Suprapubic skin (tissue), 4 donors: ENCODE measurements around the gene GAS2L2. TPM values are rescaled to one million over a fixed set of nuclear protein-coding genes. Genes with fewer than 3 reads are reported as not detected.

Experiments used
- DNase-seq, 2 donors: peaks; one replicate each; pipeline ENCODE4 v3.0.0-alpha.2; 2019; ENCODE audit warnings: low spot score in 2 of 2
- H3K27ac ChIP-seq: fragments of 200-600 bp; sonication (generic); one replicate; pipeline ENCODE4 v1.5.1; 2019
- H3K27me3 ChIP-seq: fragments of 200-600 bp; sonication (generic); one replicate; pipeline ENCODE4 v1.5.1; 2019
- H3K36me3 ChIP-seq: fragments of 200-600 bp; sonication (generic); one replicate; pipeline ENCODE4 v1.5.1; 2019
- H3K4me1 ChIP-seq: fragments of 200-600 bp; sonication (generic); one replicate; pipeline ENCODE4 v1.5.1; 2019
- H3K4me3 ChIP-seq: fragments of 200-600 bp; sonication (generic); one replicate; pipeline ENCODE4 v1.5.1; 2019; ENCODE audit warnings: mild to moderate bottlenecking
- H3K9me3 ChIP-seq: fragments of 200-600 bp; sonication (generic); one replicate; pipeline ENCODE4 v1.5.1; 2019
- CTCF ChIP-seq, 2 donors: fragments of 200-600 bp in 1 of 2; fragments of 450-650 bp in 1 of 2; sonication (generic) in 1 of 2; IDR thresholded peaks; one replicate each; pipeline ENCODE4 v1.5.1; 2016 to 2019; ENCODE audit warnings: antibody characterized with exemption in 2 of 2, mild to moderate bottlenecking in 1 of 2, moderate library complexity in 1 of 2
- EP300 ChIP-seq: sonication (generic); formaldehyde crosslinking; IDR thresholded peaks from one replicate; pipeline ENCODE4 v1.6.1; 2017; ENCODE audit warnings: antibody characterized with exemption
- POLR2A ChIP-seq, 2 donors: fragments of 450-650 bp; IDR thresholded peaks; one replicate each; pipeline ENCODE4 v1.6.1; 2017; ENCODE audit warnings: antibody characterized with exemption in 2 of 2, mild to moderate bottlenecking in 2 of 2, moderate library complexity in 2 of 2
- POLR2AphosphoS5 ChIP-seq, 3 donors: sonication (generic); formaldehyde crosslinking; IDR thresholded peaks; one replicate each; pipeline ENCODE4 v1.6.1; 2017; ENCODE audit warnings: antibody characterized with exemption in 3 of 3
- WGBS: methylation state at CpG from one replicate; pipeline ENCODE4 v1.1.5; 2018; 5-methylcytosine and 5-hydroxymethylcytosine counted together
- total RNA-seq, 4 donors: library from RNA; depleted of rRNA; stranded (reverse); fragments of >200 nt; gene quantifications; one replicate each; pipeline ENCODE4 v1.1.0, GENCODE V29; 2016

The GAS2L2 gene
- total RNA-seq, 4 donors from 2014 or later = 0.24 to 0.49 TPM; not detected in 2

DNA sequence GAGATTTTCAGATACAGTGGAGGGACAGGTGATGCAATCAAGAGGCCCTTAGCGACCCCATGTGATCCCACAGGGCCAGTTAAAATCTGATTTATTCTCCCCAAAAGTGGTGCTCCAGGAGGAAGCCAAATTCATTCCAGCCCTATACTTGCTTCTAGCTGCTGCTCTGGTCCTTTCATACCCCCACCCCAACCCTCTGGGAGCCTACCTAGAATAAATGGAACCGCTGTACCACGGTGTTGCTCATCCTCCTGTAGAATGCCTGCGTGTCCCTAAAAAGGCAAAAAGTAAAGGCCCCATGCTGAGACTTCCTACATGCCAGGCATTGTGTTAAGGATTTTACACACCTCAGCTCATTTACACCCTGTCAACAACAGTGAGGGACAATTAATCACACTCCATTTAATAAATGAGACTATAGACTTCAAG, 23.6 kb downstream of the GAS2L2 start:
- DNase-seq = no peak
- Histone ChIP-seq H3K9me3 (no peaks in the 10 kb centered on the region), H3K27me3 (no peaks in the 10 kb centered on the region), H3K36me3 (peaks cover 22% of the 10 kb centered on the region), H3K4me1 (peaks cover 14% of the 10 kb centered on the region), H3K27ac (no peak overlapping the region), H3K4me3 (no peak overlapping the region)
- TF ChIP-seq POLR2A (IDR thresholded peaks at IDR 0.05) = no peak
- TF ChIP-seq CTCF (IDR thresholded peaks at IDR 0.05) = no peak
- no peak for TF ChIP-seq POLR2AphosphoS5 (IDR thresholded peaks at IDR 0.05)
- TF ChIP-seq EP300 = no peak
- 91% methylated on average over 4 of the region's 4 CpGs for WGBS

DNA sequence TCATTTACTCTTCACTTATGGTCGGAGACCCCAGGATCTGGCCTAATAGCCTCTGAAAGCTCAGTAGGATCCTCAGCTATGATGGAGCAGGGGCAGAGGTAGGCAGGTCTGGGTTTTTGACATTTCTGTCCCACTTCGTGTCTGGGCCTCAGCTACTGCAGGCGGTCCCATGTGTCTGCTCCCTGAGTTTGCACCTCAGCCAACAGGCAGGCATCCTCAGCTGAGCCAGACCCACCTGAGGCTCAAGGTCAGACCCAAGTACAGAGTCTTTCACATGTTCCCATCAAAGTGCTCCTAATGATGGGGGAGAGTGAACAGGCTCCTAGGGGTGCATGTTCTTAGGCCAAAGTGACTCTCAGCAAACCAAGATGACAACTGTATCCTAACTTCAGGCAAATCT, 24.5 kb downstream of the GAS2L2 start:
- H3K27me3 ChIP-seq = no peaks in the 10 kb centered on the region
- no peak overlapping the region for H3K27ac ChIP-seq
- H3K9me3 ChIP-seq = no peaks in the 10 kb centered on the region
- peaks cover 30% of the 10 kb centered on the region for H3K36me3 ChIP-seq
- WGBS = 96% methylated on average over 3 of the region's 3 CpGs
- H3K4me3 ChIP-seq = no peak overlapping the region
- H3K4me1 ChIP-seq = peaks cover 14% of the 10 kb centered on the region
- TF ChIP-seq CTCF (IDR thresholded peaks at IDR 0.05) (no peak), EP300 (no peak), POLR2A (IDR thresholded peaks at IDR 0.05) (no peak), POLR2AphosphoS5 (IDR thresholded peaks at IDR 0.05) (no peak)
- no peak for DNase-seq

GRCh38 chr17:35727635-35728034, 25.4 kb downstream of the GAS2L2 start:
- H3K9me3 ChIP-seq = no peaks in the 10 kb centered on the region
- no peak overlapping the region for H3K4me3 ChIP-seq
- WGBS = 93% methylated on average over 5 of the region's 5 CpGs
- peaks cover 14% of the 10 kb centered on the region for H3K4me1 ChIP-seq
- TF ChIP-seq POLR2AphosphoS5 (IDR thresholded peaks at IDR 0.05) (no peak), CTCF (IDR thresholded peaks at IDR 0.05) (no peak), EP300 (no peak), POLR2A (IDR thresholded peaks at IDR 0.05) (no peak)
- no peaks in the 10 kb centered on the region for H3K27me3 ChIP-seq
- no peak overlapping the region for H3K27ac ChIP-seq
- no peak for DNase-seq
- peaks cover 38% of the 10 kb centered on the region for H3K36me3 ChIP-seq

DNA sequence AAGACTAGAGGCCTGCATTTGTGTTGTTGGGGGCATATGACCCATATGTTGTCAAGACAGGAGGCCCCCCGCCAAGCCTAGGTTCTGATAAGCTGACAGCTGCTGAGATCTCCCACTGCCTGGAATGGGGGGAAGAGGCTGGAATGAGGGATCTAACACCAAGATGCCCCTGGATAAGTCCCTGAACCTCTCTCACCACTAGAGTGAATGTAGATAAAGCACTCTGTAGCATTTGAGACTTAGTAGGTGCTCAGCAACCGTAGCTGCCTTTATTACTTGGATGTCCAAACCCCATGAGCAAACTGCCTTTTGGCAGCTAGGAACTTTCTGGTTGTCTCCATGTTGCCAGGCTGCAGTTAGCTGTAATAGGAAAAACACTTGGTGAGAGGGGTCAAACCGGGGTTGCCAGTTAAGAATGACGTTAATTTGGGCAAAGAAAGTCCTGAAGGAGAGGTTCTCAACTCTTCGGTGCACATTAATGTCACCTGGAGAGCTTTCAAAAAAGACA, 26.0 kb downstream of the GAS2L2 start:
- no peaks in the 10 kb centered on the region for H3K27me3 ChIP-seq
- TF ChIP-seq POLR2AphosphoS5 (IDR thresholded peaks at IDR 0.05) (no peak), CTCF (IDR thresholded peaks at IDR 0.05) (no peak), EP300 (no peak), POLR2A (IDR thresholded peaks at IDR 0.05) (no peak)
- peaks cover 14% of the 10 kb centered on the region for H3K4me1 ChIP-seq
- no peak for DNase-seq
- H3K36me3 ChIP-seq = peaks cover 38% of the 10 kb centered on the region
- H3K4me3 ChIP-seq = no peak overlapping the region
- H3K27ac ChIP-seq = no peak overlapping the region
- WGBS = 79% methylated on average over 4 of the region's 5 CpGs
- H3K9me3 ChIP-seq = no peaks in the 10 kb centered on the region

DNA sequence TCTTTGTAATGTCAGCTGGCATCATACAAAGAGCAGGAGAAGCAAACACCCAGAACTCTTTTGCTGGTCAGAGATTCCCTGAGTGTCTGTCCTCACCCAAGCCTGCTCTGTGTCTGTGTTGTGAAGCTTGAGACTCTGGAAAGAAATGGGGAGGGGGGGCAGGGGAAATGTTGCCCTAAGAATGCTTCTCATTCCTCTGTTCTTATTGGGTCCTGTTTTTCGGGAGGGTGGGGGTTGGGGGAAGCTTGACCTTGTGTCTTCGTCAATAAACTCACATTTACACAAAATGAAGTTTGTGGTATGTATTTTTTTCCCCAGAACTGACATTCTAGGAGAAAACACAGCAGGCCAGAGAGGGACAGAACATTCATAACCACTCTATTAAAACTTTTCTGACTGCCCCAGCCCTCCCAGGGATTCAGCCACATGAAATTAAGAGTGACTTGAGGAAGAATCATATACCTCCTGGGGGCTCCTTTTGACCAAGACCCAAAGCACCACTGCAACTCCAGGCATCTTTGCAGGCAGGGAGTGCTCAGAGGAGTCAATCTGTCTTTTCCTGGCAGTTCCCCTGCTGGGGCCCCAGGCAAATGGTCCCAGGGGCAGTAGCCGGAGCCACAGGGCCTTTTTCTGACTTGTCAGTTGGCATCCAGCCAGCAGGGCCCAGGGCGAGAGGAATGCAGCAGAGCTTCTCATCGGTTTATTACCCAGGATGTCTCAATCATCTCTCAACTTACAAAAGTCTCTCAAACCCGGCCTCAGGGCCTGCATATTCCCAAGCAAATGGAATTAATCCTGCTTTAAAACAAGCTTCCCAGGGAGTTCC, 26.7 kb downstream of the GAS2L2 start:
- no peaks in the 10 kb centered on the region for H3K9me3 ChIP-seq
- peaks cover 8% of the 10 kb centered on the region for H3K4me1 ChIP-seq
- peaks cover 38% of the 10 kb centered on the region for H3K36me3 ChIP-seq
- no peaks in the 10 kb centered on the region for H3K27me3 ChIP-seq
- TF ChIP-seq EP300 = no peak
- no peak for TF ChIP-seq POLR2A (IDR thresholded peaks at IDR 0.05)
- TF ChIP-seq CTCF (IDR thresholded peaks at IDR 0.05) = no peak
- no peak for TF ChIP-seq POLR2AphosphoS5 (IDR thresholded peaks at IDR 0.05)
- no peak for DNase-seq
- no peak overlapping the region for H3K27ac ChIP-seq
- WGBS = 59% methylated on average over 4 of the region's 6 CpGs
- H3K4me3 ChIP-seq = no peak overlapping the region
